Tibial artery (tissue), 4 donors: ENCODE measurements around the gene TEX38.

ENCODE experiments used
- DNase-seq, 2 donors: peaks; one replicate each; pipeline ENCODE4 v3.0.0-alpha.2; 2019
- H3K27ac ChIP-seq, 2 donors: fragments of 200-600 bp; sonication (generic) in 1 of 2; 1 replicate in 1 of 2; 2 replicates in 1 of 2; pipeline ENCODE4 v1.5.1; 2018 to 2019; ENCODE audit warnings: mild to moderate bottlenecking in 1 of 2
- H3K27me3 ChIP-seq, 2 donors: fragments of 200-600 bp; sonication (generic) in 1 of 2; one replicate each; pipeline versions ENCODE4 v1.5.1 to v1.6.0; 2016 to 2019
- H3K36me3 ChIP-seq, 3 donors: fragments of 200-600 bp; sonication (generic) in 2 of 3; one replicate each; pipeline ENCODE4 v1.5.1; 2016 to 2019; ENCODE audit warnings: mild to moderate bottlenecking in 2 of 3
- H3K4me1 ChIP-seq, 4 donors: fragments of 200-600 bp; sonication (generic) in 2 of 4; 1 replicate in 3 of 4; 2 replicates in 1 of 4; pipeline ENCODE4 v1.5.1; 2016 to 2019
- H3K4me3 ChIP-seq, 2 donors: fragments of 200-600 bp; sonication (generic) in 1 of 2; 1 replicate in 1 of 2; 2 replicates in 1 of 2; pipeline ENCODE4 v1.5.1; 2018 to 2019; ENCODE audit warnings: mild to moderate bottlenecking in 2 of 2
- H3K9me3 ChIP-seq, 3 donors: fragments of 200-600 bp; sonication (generic) in 1 of 3; one replicate each; pipeline ENCODE4 v1.5.1; 2016 to 2019
- CTCF ChIP-seq, 2 experiments: fragments of 200-600 bp in 1 of 2; fragments of 450-650 bp in 1 of 2; IDR thresholded peaks; one replicate each; pipeline ENCODE4 v1.5.1; 2017 to 2019; ENCODE audit warnings: antibody characterized with exemption in 2 of 2, mild to moderate bottlenecking in 1 of 2, moderate library complexity in 1 of 2
- intact Hi-C: fragments of 100-400 bp; cut with DNase I; formaldehyde crosslinking; loops from one replicate; pipeline ENCODE4 v1.15.0; 2023; ENCODE audit warnings: low total_unique reads

Gene TEX38

DNA sequence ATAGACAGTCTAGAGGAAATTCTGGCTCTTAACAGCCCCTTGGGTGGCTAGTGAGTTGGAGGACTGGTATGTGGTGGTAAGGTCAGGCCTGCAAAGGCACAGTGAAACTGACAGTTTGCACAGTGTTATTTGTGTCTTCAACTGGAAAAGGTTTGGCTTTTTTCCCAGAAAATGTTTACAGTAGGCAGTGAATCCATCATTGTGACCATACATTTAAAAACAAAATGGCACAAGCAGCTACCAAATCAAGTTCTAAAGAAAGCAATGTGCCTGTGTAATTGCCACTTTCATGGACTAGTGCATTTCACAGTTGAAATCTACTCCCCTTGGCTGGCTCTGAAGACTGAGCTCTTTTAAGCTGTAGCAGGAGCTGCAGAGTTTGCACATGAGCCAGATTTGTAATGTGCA lies 28.3 kb upstream of the TEX38 start:
- intact Hi-C loops: no loop called here
- Histone ChIP-seq H3K4me3 (no peak overlapping the region), H3K9me3 (no peaks in the 10 kb centered on the region), H3K4me1 (peaks cover 0 to 34% (median 1%) of the 10 kb centered on the region in 4 donors), H3K27ac (peak overlapping the region in 1 of 2 donors; percentile 40), H3K36me3 (peaks cover 9 to 38% (median 24%) of the 10 kb centered on the region in 3 donors), H3K27me3 (no peaks in the 10 kb centered on the region)
- DNase-seq: no peak
- no peak for TF ChIP-seq CTCF (IDR thresholded peaks at IDR 0.05)

GRCh38 chr1:46645815-46646214 lies 25.8 kb upstream of the TEX38 start:
- DNase-seq: no peak
- intact Hi-C loops: no loop called here
- H3K4me3 ChIP-seq: no peak overlapping the region
- H3K36me3 ChIP-seq: peaks cover 27 to 60% (median 41%) of the 10 kb centered on the region in 3 donors
- no peaks in the 10 kb centered on the region for H3K27me3 ChIP-seq
- no peak for TF ChIP-seq CTCF (IDR thresholded peaks at IDR 0.05)
- H3K27ac ChIP-seq: no peak overlapping the region
- peaks cover 0 to 18% (median 1%) of the 10 kb centered on the region in 4 donors for H3K4me1 ChIP-seq
- peaks cover 0 to 5% (median 0%) of the 10 kb centered on the region in 3 donors for H3K9me3 ChIP-seq

GRCh38 chr1:46646331-46646730 lies 25.3 kb upstream of the TEX38 start:
- H3K36me3 ChIP-seq: peaks cover 27 to 62% (median 41%) of the 10 kb centered on the region in 3 donors
- intact Hi-C loops: no loop called here
- H3K27me3 ChIP-seq: no peaks in the 10 kb centered on the region
- no peak for TF ChIP-seq CTCF (IDR thresholded peaks at IDR 0.05)
- peaks cover 0 to 5% (median 0%) of the 10 kb centered on the region in 3 donors for H3K9me3 ChIP-seq
- H3K27ac ChIP-seq: no peak overlapping the region
- no peak overlapping the region for H3K4me3 ChIP-seq
- no peak for DNase-seq
- peaks cover 0 to 18% (median 1%) of the 10 kb centered on the region in 4 donors for H3K4me1 ChIP-seq

DNA sequence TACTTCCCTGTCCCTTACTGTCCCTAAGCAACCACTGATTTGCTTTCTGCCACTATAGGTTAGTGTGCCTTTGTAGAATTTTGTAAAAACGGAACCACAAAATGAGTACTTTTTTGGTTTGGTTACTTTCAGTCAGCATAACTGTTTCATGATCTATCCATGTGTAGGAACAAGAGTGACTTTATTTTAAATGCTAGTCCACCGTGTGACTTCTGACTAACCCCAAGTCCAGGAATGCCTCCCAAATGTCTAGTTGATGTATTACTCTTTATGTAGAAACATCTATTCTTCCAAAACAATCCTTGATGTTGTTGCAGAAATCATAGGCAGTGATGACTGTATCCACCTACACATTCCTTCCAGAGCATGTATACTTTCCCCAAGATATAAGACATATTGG lies 24.8 kb upstream of the TEX38 start:
- no peak overlapping the region for H3K27ac ChIP-seq
- H3K9me3 ChIP-seq: peaks cover 0 to 5% (median 0%) of the 10 kb centered on the region in 3 donors
- no peak for DNase-seq
- no peak overlapping the region for H3K4me3 ChIP-seq
- peaks cover 24 to 58% (median 41%) of the 10 kb centered on the region in 3 donors for H3K36me3 ChIP-seq
- no peak for TF ChIP-seq CTCF (IDR thresholded peaks at IDR 0.05)
- H3K27me3 ChIP-seq: no peaks in the 10 kb centered on the region
- intact Hi-C loops: no loop called here
- H3K4me1 ChIP-seq: peaks cover 0 to 18% (median 1%) of the 10 kb centered on the region in 4 donors

DNA sequence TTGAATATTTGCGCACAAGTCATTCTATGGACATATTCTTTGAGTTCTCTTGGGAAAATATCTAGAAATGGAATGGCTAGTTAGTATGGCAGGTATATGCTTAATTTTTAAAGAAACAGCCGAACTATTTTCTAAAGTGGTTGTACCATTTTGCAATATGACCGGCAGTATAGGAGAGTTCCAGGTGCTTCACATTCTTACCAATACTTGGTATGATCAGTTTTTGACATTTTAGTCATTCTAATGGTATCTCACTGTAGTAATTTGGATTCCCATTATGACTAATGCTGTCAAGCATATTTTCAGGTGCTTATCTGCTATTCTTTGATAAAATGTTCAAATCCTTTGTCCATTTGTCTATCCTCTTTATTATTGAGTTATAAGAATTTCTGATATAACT lies 24.0 kb upstream of the TEX38 start:
- Histone ChIP-seq H3K27ac (no peak overlapping the region), H3K27me3 (no peaks in the 10 kb centered on the region), H3K9me3 (peaks cover 0 to 5% (median 0%) of the 10 kb centered on the region in 3 donors), H3K4me1 (peaks cover 0 to 13% (median 1%) of the 10 kb centered on the region in 4 donors), H3K4me3 (no peak overlapping the region), H3K36me3 (peaks cover 31 to 57% (median 41%) of the 10 kb centered on the region in 3 donors)
- intact Hi-C loops: no loop called here
- TF ChIP-seq CTCF (IDR thresholded peaks at IDR 0.05): no peak
- DNase-seq: no peak

- peaks cover 0 to 5% (median 0%) of the 10 kb centered on the region in 3 donors for H3K9me3 ChIP-seq
- no peaks in the 10 kb centered on the region for H3K4me1 ChIP-seq
- no peak for DNase-seq
- no peak for TF ChIP-seq CTCF (IDR thresholded peaks at IDR 0.05)
- no peaks in the 10 kb centered on the region for H3K27me3 ChIP-seq
- H3K4me3 ChIP-seq: no peak overlapping the region
- intact Hi-C loops: no loop called here
- H3K36me3 ChIP-seq: peaks cover 40 to 65% (median 54%) of the 10 kb centered on the region in 3 donors
- H3K27ac ChIP-seq: no peak overlapping the region
Observed at GRCh38 chr1:46649764-46650163, 21.9 kb upstream of the TEX38 start.
